Choroid plexus epithelial cell (primary cell): ENCODE results near the gene ETS1.

Experiments
- DNase-seq: peaks from one replicate; pipeline ENCODE4 v3.0.0-alpha.2; 2010; ENCODE audit warnings: low read depth
- H3K4me3 ChIP-seq: 2 replicates; pipeline ENCODE4 v1.5.1; 2011; ENCODE audit warnings: low read depth, mild to moderate bottlenecking, control low read depth, low read length, moderate library complexity
- CTCF ChIP-seq: conservative IDR thresholded peaks from 2 replicates; pipeline ENCODE4 v1.5.1; 2011; ENCODE audit warnings: low read depth, mild to moderate bottlenecking, control low read depth, inconsistent platforms, low read length, moderate library complexity

Gene ETS1

GRCh38 chr11:128628686-128629085, 41.3 kb upstream of the ETS1 start:
- H3K4me3 ChIP-seq: no peak overlapping the region
- no peak for DNase-seq
- no peak for TF ChIP-seq CTCF

GRCh38 chr11:128628325-128628673, 40.9 kb upstream of the ETS1 start:
- DNase-seq: no peak
- TF ChIP-seq CTCF: no peak
- H3K4me3 ChIP-seq: no peak overlapping the region

- no peak for DNase-seq
- H3K4me3 ChIP-seq: no peak overlapping the region
- TF ChIP-seq CTCF: peak; percentile 9
Observed at GRCh38 chr11:128627666-128628324, 40.4 kb upstream of the ETS1 start.

- DNase-seq: no peak
- TF ChIP-seq CTCF: no peak
- H3K4me3 ChIP-seq: no peak overlapping the region
Observed at GRCh38 chr11:128626913-128627665, 39.7 kb upstream of the ETS1 start.

- peak; percentile 21 for DNase-seq
- no peak overlapping the region for H3K4me3 ChIP-seq
- no peak for TF ChIP-seq CTCF
Observed at GRCh38 chr11:128625746-128626145, 38.4 kb upstream of the ETS1 start.

GRCh38 chr11:128625326-128625725, 38.0 kb upstream of the ETS1 start:
- DNase-seq: no peak
- H3K4me3 ChIP-seq: no peak overlapping the region
- TF ChIP-seq CTCF: no peak
